NCI-H1694 treated with DMSO at 0.1 percent for 48 hours (cell line): ENCODE measurements around the gene SNRK.
"Not testable (repeated sequence)": the region's sequence is repeated elsewhere in the genome, so short reads cannot be mapped to it uniquely, and the experiment has no call there.

ENCODE experiments used
- DNase-seq: peaks from one replicate; lab custom pipeline; 2025; lab: John Stamatoyannopoulos, UW

The SNRK gene

GRCh38 chr3:43346978-43347749 lies 60.8 kb downstream of the SNRK start:
- no peak for DNase-seq

GRCh38 chr3:43347774-43348173 lies 61.4 kb downstream of the SNRK start:
- no peak for DNase-seq

GRCh38 chr3:43348350-43348749 lies 62.0 kb downstream of the SNRK start:
- no peak for DNase-seq

- no peak for DNase-seq
Measured at GRCh38 chr3:43348852-43349574, 62.7 kb downstream of the SNRK start.

- DNase-seq, result no peak
Measured at GRCh38 chr3:43349716-43350115, 63.4 kb downstream of the SNRK start.

- DNase-seq, result no peak
Measured at GRCh38 chr3:43353393-43353792, 67.1 kb downstream of the SNRK start.

- DNase-seq, result no peak
Measured at GRCh38 chr3:43353923-43354670, 67.8 kb downstream of the SNRK start.

GRCh38 chr3:43356033-43356432 lies 69.7 kb downstream of the SNRK start:
- not testable (repeated sequence) for DNase-seq

- no peak for DNase-seq
Measured at GRCh38 chr3:43361077-43361476, 74.7 kb downstream of the SNRK start.

- no peak for DNase-seq
Measured at GRCh38 chr3:43362183-43362582, 75.8 kb downstream of the SNRK start.

- no peak for DNase-seq
Measured at GRCh38 chr3:43362961-43363360, 76.6 kb downstream of the SNRK start.

- DNase-seq, result no peak
Measured at GRCh38 chr3:43363621-43364266, 77.4 kb downstream of the SNRK start.

GRCh38 chr3:43364494-43364893 lies 78.2 kb downstream of the SNRK start:
- DNase-seq, result no peak

GRCh38 chr3:43364926-43365325 lies 78.6 kb downstream of the SNRK start:
- DNase-seq, result no peak

- no peak for DNase-seq
Measured at GRCh38 chr3:43365601-43366305, 79.4 kb downstream of the SNRK start.

- DNase-seq, result no peak
Measured at GRCh38 chr3:43366481-43366880, 80.1 kb downstream of the SNRK start.

GRCh38 chr3:43366885-43367284 lies 80.5 kb downstream of the SNRK start:
- no peak for DNase-seq

GRCh38 chr3:43369404-43370292 lies 83.3 kb downstream of the SNRK start:
- DNase-seq, result no peak

GRCh38 chr3:43370293-43370980 lies 84.1 kb downstream of the SNRK start:
- no peak for DNase-seq

GRCh38 chr3:43371494-43371893 lies 85.2 kb downstream of the SNRK start:
- no peak for DNase-seq
